ENCODE measurements around the gene BPHL.
"Not testable (repeated sequence)": the region's sequence is repeated elsewhere in the genome, so short reads cannot be mapped to it uniquely, and the experiment has no call there.

Gene BPHL

GRCh38 chr6:3178666-3179065, 60.2 kb downstream of the BPHL start:
- DNase-seq (ENCODE audit: low read depth in 3 of 3) = not testable (repeated sequence)

- DNase-seq (ENCODE audit: low read depth in 3 of 3) = not testable (repeated sequence)
Measured at GRCh38 chr6:3179945-3180344, 61.4 kb downstream of the BPHL start.

GRCh38 chr6:3181105-3181504, 62.6 kb downstream of the BPHL start:
- DNase-seq (ENCODE audit: low read depth in 3 of 3) = no peak

- DNase-seq (ENCODE audit: low read depth in 3 of 3) = no peak
Measured at GRCh38 chr6:3183066-3183465, 64.6 kb downstream of the BPHL start.

- no peak for DNase-seq (ENCODE audit: low read depth in 3 of 3)
Measured at GRCh38 chr6:3186974-3187382, 68.5 kb downstream of the BPHL start.

- no peak for DNase-seq (ENCODE audit: low read depth in 3 of 3)
Measured at GRCh38 chr6:3188262-3188661, 69.8 kb downstream of the BPHL start.

GRCh38 chr6:3189192-3189591, 70.7 kb downstream of the BPHL start:
- DNase-seq (ENCODE audit: low read depth in 3 of 3) = not testable (repeated sequence)

- DNase-seq (ENCODE audit: low read depth in 3 of 3) = no peak
Measured at GRCh38 chr6:3190056-3190455, 71.5 kb downstream of the BPHL start.

- DNase-seq (ENCODE audit: low read depth in 3 of 3) = no peak
Measured at GRCh38 chr6:3190779-3191178, 72.3 kb downstream of the BPHL start.

- no peak for DNase-seq (ENCODE audit: low read depth in 3 of 3)
Measured at GRCh38 chr6:3193102-3193849, 74.8 kb downstream of the BPHL start.

GRCh38 chr6:3194535-3195419, 76.3 kb downstream of the BPHL start:
- peak in 1 of 3 experiments; percentile 7 for DNase-seq (ENCODE audit: low read depth in 3 of 3)

GRCh38 chr6:3195420-3195694, 76.8 kb downstream of the BPHL start:
- no peak for DNase-seq (ENCODE audit: low read depth in 3 of 3)

GRCh38 chr6:3195695-3196497, 77.4 kb downstream of the BPHL start:
- DNase-seq (ENCODE audit: low read depth in 3 of 3) = no peak

GRCh38 chr6:3196770-3197169, 78.3 kb downstream of the BPHL start:
- DNase-seq (ENCODE audit: low read depth in 3 of 3) = no peak

GRCh38 chr6:3197734-3198133, 79.2 kb downstream of the BPHL start:
- DNase-seq (ENCODE audit: low read depth in 3 of 3) = not testable (repeated sequence)

- no peak for DNase-seq (ENCODE audit: low read depth in 3 of 3)
Measured at GRCh38 chr6:3199382-3199781, 80.9 kb downstream of the BPHL start.

- no peak for DNase-seq (ENCODE audit: low read depth in 3 of 3)
Measured at GRCh38 chr6:3200682-3201081, 82.2 kb downstream of the BPHL start.

- DNase-seq (ENCODE audit: low read depth in 3 of 3) = no peak
Measured at GRCh38 chr6:3201388-3201787, 82.9 kb downstream of the BPHL start.

All from stimulated activated CD4-positive, alpha-beta T cell treated with anti-CD3 and anti-CD28 coated beads, TNF-alpha, amount 100 ng/mL, for 24 hours (primary cell).